CD4-positive, alpha-beta T cell treated with Interleukin-21 for 1 hour (primary cell): ENCODE data around the gene SFXN3.

ENCODE experiments used
- DNase-seq: peaks from one replicate; pipeline ENCODE4 v3.0.0-alpha.2; 2020

Gene SFXN3

GRCh38 chr10:101060951-101061623 lies 30.1 kb downstream of the SFXN3 start:
- DNase-seq, result peak; percentile 89

GRCh38 chr10:101061624-101062231 lies 30.7 kb downstream of the SFXN3 start, which contains the start of gene KAZALD1:
KAZALD1 (plus strand) TSS chr10:101061989; CDS start chr10:101062593, 604 bp downstream.
- DNase-seq, result no peak

GRCh38 chr10:101062232-101063049 lies 31.4 kb downstream of the SFXN3 start:
- DNase-seq, result peak; percentile 56

- DNase-seq, result no peak
Measured at GRCh38 chr10:101063050-101063525, 32.1 kb downstream of the SFXN3 start.

- DNase-seq, result no peak
Measured at GRCh38 chr10:101063548-101064414, 32.7 kb downstream of the SFXN3 start.

- no peak for DNase-seq
Measured at GRCh38 chr10:101064415-101065030, 33.5 kb downstream of the SFXN3 start.

- DNase-seq, result no peak
Measured at GRCh38 chr10:101065481-101066145, 34.6 kb downstream of the SFXN3 start.

GRCh38 chr10:101066146-101066895 lies 35.3 kb downstream of the SFXN3 start:
- peak; percentile 58 for DNase-seq

GRCh38 chr10:101066896-101067355 lies 35.9 kb downstream of the SFXN3 start:
- no peak for DNase-seq

- DNase-seq, result peak; percentile 82
Measured at GRCh38 chr10:101067356-101068083, 36.5 kb downstream of the SFXN3 start.

GRCh38 chr10:101069441-101069840 lies 38.4 kb downstream of the SFXN3 start:
- DNase-seq, result no peak

- DNase-seq, result no peak
Measured at GRCh38 chr10:101070098-101070497, 39.1 kb downstream of the SFXN3 start.

- DNase-seq, result peak; percentile 32
Measured at GRCh38 chr10:101071267-101071884, 40.3 kb downstream of the SFXN3 start.

- no peak for DNase-seq
Measured at GRCh38 chr10:101071885-101072433, 40.9 kb downstream of the SFXN3 start.

GRCh38 chr10:101072923-101073322 lies 41.9 kb downstream of the SFXN3 start:
- DNase-seq, result no peak

GRCh38 chr10:101073631-101074030 lies 42.6 kb downstream of the SFXN3 start:
- no peak for DNase-seq

GRCh38 chr10:101075775-101076174 lies 44.7 kb downstream of the SFXN3 start:
- DNase-seq, result no peak

- DNase-seq, result no peak
Measured at GRCh38 chr10:101076630-101077029, 45.6 kb downstream of the SFXN3 start.

- DNase-seq, result no peak
Measured at GRCh38 chr10:101079874-101080273, 48.8 kb downstream of the SFXN3 start.
